Karpas-422 (cell line): ENCODE results near the gene HDAC10. TPM values are rescaled to one million over a fixed set of nuclear protein-coding genes. Genes with fewer than 3 reads are reported as not detected.
A peak's percentile ranks its signal among the peaks of the same experiment; 100 is the strongest.
"Not testable (repeated sequence)": the region's sequence is repeated elsewhere in the genome, so short reads cannot be mapped to it uniquely, and the experiment has no call there.

Source experiments
- DNase-seq: peaks from one replicate; pipeline ENCODE4 v3.0.0-alpha.2; 2015
- H2AFZ ChIP-seq: fragments of 200-600 bp; sonication (generic); 2 replicates; pipeline ENCODE4 v1.6.1; 2014; ENCODE audit warnings: antibody characterized with exemption, low read length, mixed read lengths
- H3K27ac ChIP-seq: fragments of 200-600 bp; sonication (generic); 2 replicates; pipeline ENCODE4 v1.5.1; 2014; ENCODE audit warnings: mild to moderate bottlenecking, low read length, moderate library complexity
- H3K27me3 ChIP-seq: fragments of 200-600 bp; sonication (generic); 2 replicates; pipeline ENCODE4 v1.6.1; 2014; ENCODE audit warnings: low read length, mixed read lengths
- H3K36me3 ChIP-seq: fragments of 200-600 bp; sonication (generic); 2 replicates; pipeline ENCODE4 v1.6.1; 2014; ENCODE audit warnings: low read length, mixed read lengths; ENCODE audit not compliant: insufficient read depth
- H3K4me1 ChIP-seq: fragments of 200-600 bp; sonication (generic); 2 replicates; pipeline ENCODE4 v1.6.1; 2014; ENCODE audit warnings: mild to moderate bottlenecking, low read length, mixed read lengths
- H3K4me2 ChIP-seq: fragments of 200-600 bp; sonication (generic); 2 replicates; pipeline ENCODE4 v1.6.1; 2014; ENCODE audit warnings: low read length, low read depth, mild to moderate bottlenecking; ENCODE audit not compliant: poor library complexity, severe bottlenecking
- H3K4me3 ChIP-seq: fragments of 200-600 bp; sonication (generic); 2 replicates; pipeline ENCODE4 v1.5.1; 2014; ENCODE audit warnings: mild to moderate bottlenecking, antibody characterized with exemption, low read length, mixed read lengths
- H3K79me2 ChIP-seq: fragments of 200-600 bp; sonication (generic); 2 replicates; pipeline ENCODE4 v1.6.1; 2014; ENCODE audit warnings: mild to moderate bottlenecking, low read length, mixed read lengths
- H3K9ac ChIP-seq: fragments of 200-600 bp; sonication (generic); 2 replicates; pipeline ENCODE4 v1.6.0; 2014; ENCODE audit warnings: low read length
- H3K9me2 ChIP-seq: fragments of 200-600 bp; sonication (generic), shearing (Covaris generic); replicated peaks from 2 replicates; pipeline ENCODE4 v1.6.0; 2014; ENCODE audit warnings: mild to moderate bottlenecking, low read length, moderate library complexity; ENCODE audit not compliant: insufficient read depth
- H3K9me3 ChIP-seq: fragments of 300-700, 200-600 bp; sonication (generic); 2 replicates; pipeline ENCODE4 v1.6.1; 2014; ENCODE audit warnings: low read length, mixed read lengths
- H4K20me1 ChIP-seq: fragments of 200-600 bp; sonication (generic); 2 replicates; pipeline ENCODE4 v1.6.1; 2014; ENCODE audit warnings: mild to moderate bottlenecking, antibody characterized with exemption, low read length, low read depth; ENCODE audit not compliant: insufficient read depth
- total RNA-seq: library from RNA; depleted of rRNA; stranded (reverse); fragments of >200 nt; shearing (Covaris generic); gene quantifications from 2 replicates; pipeline ENCODE4 v1.2.3, GENCODE V29; 2014; ENCODE audit warnings: low replicate concordance

HDAC10 gene
- total RNA-seq, 1 experiment from 2014 or later: 42.3 TPM

GRCh38 chr22:50208939-50209892 is 41.8 kb downstream of the HDAC10 start:
- H2AFZ ChIP-seq: no peak overlapping the region
- H3K36me3 ChIP-seq: peaks cover 30% of the 10 kb centered on the region; the same call in 1 of the 2 replicates
- H4K20me1 ChIP-seq: peaks cover 11% of the 10 kb centered on the region; the same call in 1 of the 2 replicates

GRCh38 chr22:50208430-50208938 is 42.6 kb downstream of the HDAC10 start:
- H3K36me3 ChIP-seq: peaks cover 27% of the 10 kb centered on the region; the same call in 1 of the 2 replicates
- H3K9me3 ChIP-seq: no peaks in the 10 kb centered on the region
- peak overlapping the region; percentile 87 for H3K27ac ChIP-seq
- no peak overlapping the region for H3K9ac ChIP-seq
- H2AFZ ChIP-seq: no peak overlapping the region
- H3K4me2 ChIP-seq: no peak overlapping the region
- peaks cover 61% of the 10 kb centered on the region for H3K4me1 ChIP-seq
- no peak for DNase-seq
- H4K20me1 ChIP-seq: peaks cover 11% of the 10 kb centered on the region; the same call in 1 of the 2 replicates
- no peaks in the 10 kb centered on the region for H3K27me3 ChIP-seq
- H3K4me3 ChIP-seq: no peak overlapping the region
- peaks cover 36% of the 10 kb centered on the region for H3K79me2 ChIP-seq
- no peaks in the 10 kb centered on the region for H3K9me2 ChIP-seq

More at GRCh38 chr22:50208939-50209892, 41.8 kb downstream of the HDAC10 start:
- H3K9me3 ChIP-seq: no peaks in the 10 kb centered on the region
- H3K9me2 ChIP-seq: no peaks in the 10 kb centered on the region
- no peaks in the 10 kb centered on the region for H3K27me3 ChIP-seq
- DNase-seq: no peak
- no peak overlapping the region for H3K4me3 ChIP-seq
- H3K4me2 ChIP-seq: no peak overlapping the region
- H3K27ac ChIP-seq: peak overlapping the region; percentile 87
- peaks cover 55% of the 10 kb centered on the region for H3K4me1 ChIP-seq
- peak overlapping the region; percentile 45 for H3K9ac ChIP-seq
- H3K79me2 ChIP-seq: peaks cover 36% of the 10 kb centered on the region

- H3K36me3 ChIP-seq: peaks cover 24% of the 10 kb centered on the region; the same call in 1 of the 2 replicates
- no peak overlapping the region for H2AFZ ChIP-seq
- DNase-seq: peak; percentile 92
- no peak overlapping the region; the same call in 1 of the 2 replicates for H3K4me3 ChIP-seq
- H3K27me3 ChIP-seq: no peaks in the 10 kb centered on the region
- no peaks in the 10 kb centered on the region for H3K9me2 ChIP-seq
- peak overlapping the region; percentile 42 for H3K9ac ChIP-seq
- H3K4me1 ChIP-seq: peaks cover 70% of the 10 kb centered on the region
- no peaks in the 10 kb centered on the region for H3K9me3 ChIP-seq
- H3K27ac ChIP-seq: peak overlapping the region; percentile 87
- peaks cover 38% of the 10 kb centered on the region for H3K79me2 ChIP-seq
- peak overlapping the region; percentile 30 for H3K4me2 ChIP-seq
- H4K20me1 ChIP-seq: peaks cover 11% of the 10 kb centered on the region; the same call in 1 of the 2 replicates
These were observed 43.5 kb downstream of the HDAC10 start for GRCh38 chr22:50207383-50208140.

GRCh38 chr22:50206599-50206998 is 44.5 kb downstream of the HDAC10 start:
- H3K4me3 ChIP-seq: no peak overlapping the region; the same call in 1 of the 2 replicates
- H3K9me3 ChIP-seq: no peaks in the 10 kb centered on the region
- peak overlapping the region; percentile 42 for H3K9ac ChIP-seq
- H3K79me2 ChIP-seq: peaks cover 41% of the 10 kb centered on the region
- DNase-seq: peak; percentile 70
- no peak overlapping the region for H2AFZ ChIP-seq
- H3K27me3 ChIP-seq: no peaks in the 10 kb centered on the region
- no peaks in the 10 kb centered on the region for H3K9me2 ChIP-seq
- H3K4me2 ChIP-seq: peak overlapping the region; percentile 30
- H3K27ac ChIP-seq: peak overlapping the region; percentile 87
- peaks cover 18% of the 10 kb centered on the region; the same call in 1 of the 2 replicates for H3K36me3 ChIP-seq
- peaks cover 7% of the 10 kb centered on the region; the same call in 1 of the 2 replicates for H4K20me1 ChIP-seq
- peaks cover 75% of the 10 kb centered on the region for H3K4me1 ChIP-seq

- Histone ChIP-seq H2AFZ (no peak overlapping the region), H4K20me1 (peaks cover 7% of the 10 kb centered on the region; the same call in 1 of the 2 replicates), H3K4me2 (peak overlapping the region; percentile 30), H3K4me3 (no peak overlapping the region; the same call in 1 of the 2 replicates), H3K79me2 (peaks cover 40% of the 10 kb centered on the region), H3K9ac (0 out of 2 replicates have a peak overlapping the region, but pooled peaks have one; percentile 42), H3K36me3 (peaks cover 13% of the 10 kb centered on the region; the same call in 1 of the 2 replicates), H3K4me1 (peaks cover 75% of the 10 kb centered on the region), H3K27ac (peak overlapping the region; percentile 87), H3K27me3 (no peaks in the 10 kb centered on the region), H3K9me2 (no peaks in the 10 kb centered on the region), H3K9me3 (no peaks in the 10 kb centered on the region)
- no peak for DNase-seq
These were observed 45.1 kb downstream of the HDAC10 start for GRCh38 chr22:50205781-50206569.

- not testable (repeated sequence) for H2AFZ ChIP-seq, DNase-seq, H3K9me3 ChIP-seq, H3K36me3 ChIP-seq, H3K4me2 ChIP-seq, H3K9ac ChIP-seq, H3K4me3 ChIP-seq, H3K27me3 ChIP-seq, H4K20me1 ChIP-seq, H3K9me2 ChIP-seq
- H3K79me2 ChIP-seq: peaks cover 33% of the 10 kb centered on the region
- peaks cover 78% of the 10 kb centered on the region for H3K4me1 ChIP-seq
- H3K27ac ChIP-seq: peak overlapping the region; percentile 42
These were observed 46.1 kb downstream of the HDAC10 start for GRCh38 chr22:50204998-50205397.

GRCh38 chr22:50204571-50204970 is 46.5 kb downstream of the HDAC10 start:
- Histone ChIP-seq H3K9ac (no peak overlapping the region), H3K4me2 (no peak overlapping the region), H3K9me2 (no peaks in the 10 kb centered on the region), H4K20me1 (peaks cover 3% of the 10 kb centered on the region; the same call in 1 of the 2 replicates), H3K4me3 (no peak overlapping the region), H3K36me3 (peaks cover 6% of the 10 kb centered on the region; the same call in 1 of the 2 replicates), H3K79me2 (peaks cover 30% of the 10 kb centered on the region), H3K27me3 (no peaks in the 10 kb centered on the region), H3K27ac (peak overlapping the region; percentile 42), H2AFZ (no peak overlapping the region), H3K9me3 (no peaks in the 10 kb centered on the region), H3K4me1 (peaks cover 78% of the 10 kb centered on the region)
- DNase-seq: no peak
